Measurements from ENCODE around the gene ITIH3.
A peak's percentile ranks its signal among the peaks of the same experiment; 100 is the strongest.

Gene ITIH3

DNA sequence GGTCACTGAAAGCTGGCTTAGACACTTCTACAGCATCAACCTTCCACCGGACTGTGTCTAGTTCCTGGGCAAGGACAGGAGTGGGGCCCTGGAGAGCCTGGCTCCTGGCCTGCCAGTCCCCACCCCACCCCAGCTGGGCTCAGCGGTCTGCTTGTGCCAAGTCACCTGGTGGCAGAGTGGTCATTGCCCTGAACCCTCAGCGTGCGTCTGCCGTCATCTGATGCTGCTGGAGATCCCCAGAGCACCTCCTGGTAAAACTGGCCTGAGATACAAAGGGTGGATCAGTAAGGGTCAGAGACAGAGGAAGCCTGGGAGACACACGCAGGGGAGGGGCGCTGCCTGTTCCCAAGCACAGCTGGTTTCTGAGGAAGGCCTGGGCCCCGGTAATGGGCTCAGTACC lies 19.2 kb downstream of the ITIH3 start:
- Histone ChIP-seq H3K4me1 (ENCODE audit: control insufficient read depth, insufficient read depth, low read length) (no peaks in the 10 kb centered on the region; the same call in 1 of the 2 replicates), H3K36me3 (ENCODE audit: control insufficient read depth, insufficient read depth, low read length) (no peaks in the 10 kb centered on the region; the same call in 1 of the 2 replicates), H3K27me3 (ENCODE audit: control insufficient read depth, insufficient read depth, low read length) (no peaks in the 10 kb centered on the region), H3K9me3 (ENCODE audit: control insufficient read depth, insufficient read depth, low read length) (no peaks in the 10 kb centered on the region), H3K27ac (ENCODE audit: low read length) (no peak overlapping the region), H3K4me3 (ENCODE audit: low read length) (no peak overlapping the region)
- no peak for DNase-seq (ENCODE audit: low read depth, low spot score)
- no CpG with 5 or more reads among the region's 8 CpGs for WGBS (ENCODE audit: insufficient coverage, insufficient read length)

DNA sequence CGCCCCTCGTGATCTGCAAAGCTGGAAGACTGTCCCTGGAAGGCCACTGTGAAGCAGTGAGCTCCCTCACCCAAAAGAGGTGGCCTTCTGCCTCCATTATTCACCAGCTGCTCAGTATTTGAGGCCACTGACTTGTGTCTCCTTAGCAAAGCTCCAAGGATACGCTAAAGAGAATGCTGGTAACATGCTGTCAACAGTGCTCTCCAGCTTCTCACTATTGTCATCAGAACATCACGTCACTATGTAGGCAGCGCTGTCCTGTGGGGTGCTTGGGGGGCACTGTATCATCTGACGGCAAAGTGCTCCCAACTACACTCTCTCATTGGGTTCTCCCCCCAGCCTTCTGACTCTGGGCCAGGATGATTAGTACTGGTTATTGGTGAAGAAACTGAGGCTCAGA lies 21.6 kb downstream of the ITIH3 start:
- H3K4me3 ChIP-seq (ENCODE audit: low read length), result no peak overlapping the region
- H3K27me3 ChIP-seq (ENCODE audit: control insufficient read depth, insufficient read depth, low read length), result no peaks in the 10 kb centered on the region
- no peaks in the 10 kb centered on the region; the same call in 1 of the 2 replicates for H3K4me1 ChIP-seq (ENCODE audit: control insufficient read depth, insufficient read depth, low read length)
- no peak overlapping the region for H3K27ac ChIP-seq (ENCODE audit: low read length)
- DNase-seq (ENCODE audit: low read depth, low spot score), result no peak
- WGBS (ENCODE audit: insufficient coverage, insufficient read length), result no CpG with 5 or more reads among the region's 6 CpGs
- no peaks in the 10 kb centered on the region for H3K9me3 ChIP-seq (ENCODE audit: control insufficient read depth, insufficient read depth, low read length)
- no peaks in the 10 kb centered on the region; the same call in 1 of the 2 replicates for H3K36me3 ChIP-seq (ENCODE audit: control insufficient read depth, insufficient read depth, low read length)

DNA sequence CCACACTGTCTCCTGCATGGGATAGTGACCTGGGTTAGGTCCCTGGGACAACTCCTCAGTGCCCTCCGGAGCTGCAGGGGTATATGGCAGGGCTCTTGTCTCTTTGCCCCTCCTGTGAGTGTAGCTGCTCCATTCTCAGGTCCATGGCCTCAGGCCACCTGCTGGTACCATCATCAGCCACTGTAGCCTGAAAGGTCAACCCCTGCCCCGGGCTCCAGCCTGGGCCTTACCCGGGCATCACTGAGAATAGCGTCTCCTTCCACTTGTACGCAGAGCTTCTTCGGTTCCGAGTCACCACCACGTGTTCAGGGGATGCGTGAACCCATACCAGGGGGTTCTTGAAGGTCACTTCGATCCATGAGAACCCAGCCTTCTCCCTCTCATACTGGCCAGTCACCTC lies 22.1 kb downstream of the ITIH3 start:
- Histone ChIP-seq H3K27ac (ENCODE audit: low read length) (no peak overlapping the region), H3K9me3 (ENCODE audit: control insufficient read depth, insufficient read depth, low read length) (no peaks in the 10 kb centered on the region), H3K27me3 (ENCODE audit: control insufficient read depth, insufficient read depth, low read length) (no peaks in the 10 kb centered on the region), H3K4me3 (ENCODE audit: low read length) (no peak overlapping the region), H3K4me1 (ENCODE audit: control insufficient read depth, insufficient read depth, low read length) (no peaks in the 10 kb centered on the region), H3K36me3 (ENCODE audit: control insufficient read depth, insufficient read depth, low read length) (no peaks in the 10 kb centered on the region; the same call in 1 of the 2 replicates)
- DNase-seq (ENCODE audit: low read depth, low spot score), result no peak
- no CpG with 5 or more reads among the region's 10 CpGs for WGBS (ENCODE audit: insufficient coverage, insufficient read length)

DNA sequence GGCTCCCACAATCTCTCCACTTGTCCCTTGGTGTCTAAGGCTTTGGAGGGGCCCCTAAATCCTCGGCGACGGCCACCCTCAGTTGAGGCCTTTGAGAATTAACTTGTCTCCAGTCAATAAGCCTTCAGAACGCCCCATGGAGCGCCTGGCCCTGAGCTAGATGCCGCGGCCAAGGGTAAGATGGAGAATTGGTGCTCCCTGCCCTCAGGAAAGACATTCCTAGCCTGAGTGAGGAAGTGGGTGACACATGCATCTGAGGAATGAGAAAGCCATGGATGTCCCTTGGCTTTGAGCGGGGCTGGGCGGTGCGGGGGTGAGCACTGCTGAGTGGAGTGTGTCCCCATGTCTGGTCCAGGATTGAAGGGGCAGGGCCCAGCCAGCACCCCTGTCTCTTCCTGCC lies 22.6 kb downstream of the ITIH3 start:
- WGBS (ENCODE audit: insufficient coverage, insufficient read length), result no CpG with 5 or more reads among the region's 10 CpGs
- H3K4me3 ChIP-seq (ENCODE audit: low read length), result no peak overlapping the region
- no peaks in the 10 kb centered on the region for H3K9me3 ChIP-seq (ENCODE audit: control insufficient read depth, insufficient read depth, low read length)
- H3K4me1 ChIP-seq (ENCODE audit: control insufficient read depth, insufficient read depth, low read length), result no peaks in the 10 kb centered on the region
- DNase-seq (ENCODE audit: low read depth, low spot score), result no peak
- no peaks in the 10 kb centered on the region for H3K27me3 ChIP-seq (ENCODE audit: control insufficient read depth, insufficient read depth, low read length)
- no peaks in the 10 kb centered on the region; the same call in 1 of the 2 replicates for H3K36me3 ChIP-seq (ENCODE audit: control insufficient read depth, insufficient read depth, low read length)
- H3K27ac ChIP-seq (ENCODE audit: low read length), result no peak overlapping the region

DNA sequence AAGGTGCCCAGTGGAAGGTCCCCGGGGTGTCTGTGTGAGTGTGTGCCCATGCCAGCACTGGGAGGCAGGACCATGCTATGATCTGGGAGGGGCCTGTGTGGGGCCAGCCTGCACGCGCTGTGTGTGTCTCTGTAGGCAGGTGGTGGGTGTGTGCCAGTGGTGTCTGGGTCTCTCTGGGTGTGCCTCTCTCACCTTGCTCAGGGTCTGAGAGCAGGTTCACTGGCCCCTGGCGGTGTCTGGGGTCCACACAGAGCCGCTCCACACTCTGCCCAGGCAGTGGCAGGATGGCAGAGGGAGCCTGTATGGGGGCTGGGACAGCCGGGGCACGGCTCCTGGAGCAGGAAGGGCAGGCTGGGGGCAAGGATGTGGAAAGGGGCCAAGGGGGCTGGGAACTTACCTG lies 23.3 kb downstream of the ITIH3 start:
- no peak for DNase-seq (ENCODE audit: low read depth, low spot score)
- no peak overlapping the region for H3K27ac ChIP-seq (ENCODE audit: low read length)
- no CpG with 5 or more reads among the region's 7 CpGs for WGBS (ENCODE audit: insufficient coverage, insufficient read length)
- no peaks in the 10 kb centered on the region for H3K4me1 ChIP-seq (ENCODE audit: control insufficient read depth, insufficient read depth, low read length)
- H3K36me3 ChIP-seq (ENCODE audit: control insufficient read depth, insufficient read depth, low read length), result no peaks in the 10 kb centered on the region; the same call in 1 of the 2 replicates
- no peaks in the 10 kb centered on the region for H3K27me3 ChIP-seq (ENCODE audit: control insufficient read depth, insufficient read depth, low read length)
- no peaks in the 10 kb centered on the region for H3K9me3 ChIP-seq (ENCODE audit: control insufficient read depth, insufficient read depth, low read length)
- H3K4me3 ChIP-seq (ENCODE audit: low read length), result no peak overlapping the region

DNA sequence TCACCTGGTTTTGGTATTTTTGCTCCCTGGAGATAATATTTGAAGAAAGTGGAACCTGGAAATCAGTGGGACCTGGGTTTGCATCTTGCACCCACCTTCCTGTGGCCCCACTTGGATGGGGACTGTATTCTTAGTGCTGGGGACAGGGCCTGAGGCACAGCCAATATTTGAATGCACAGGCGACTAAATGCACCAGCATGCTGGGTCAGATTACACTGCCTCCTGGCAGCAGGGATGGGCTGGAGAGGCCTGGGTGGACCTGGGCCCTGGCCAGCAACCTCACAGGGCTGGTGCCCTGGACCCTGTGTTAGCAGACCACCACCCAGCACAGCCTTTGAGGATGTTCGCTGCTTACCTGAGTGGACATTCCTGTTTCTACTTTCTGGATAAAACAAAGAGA lies 25.3 kb downstream of the ITIH3 start:
- Histone ChIP-seq H3K4me3 (ENCODE audit: low read length) (no peak overlapping the region), H3K36me3 (ENCODE audit: control insufficient read depth, insufficient read depth, low read length) (no peaks in the 10 kb centered on the region; the same call in 1 of the 2 replicates), H3K27me3 (ENCODE audit: control insufficient read depth, insufficient read depth, low read length) (no peaks in the 10 kb centered on the region), H3K27ac (ENCODE audit: low read length) (no peak overlapping the region), H3K4me1 (ENCODE audit: control insufficient read depth, insufficient read depth, low read length) (no peaks in the 10 kb centered on the region), H3K9me3 (ENCODE audit: control insufficient read depth, insufficient read depth, low read length) (no peaks in the 10 kb centered on the region)
- no peak for DNase-seq (ENCODE audit: low read depth, low spot score)
- WGBS (ENCODE audit: insufficient coverage, insufficient read length), result no CpG with 5 or more reads among the region's 2 CpGs

DNA sequence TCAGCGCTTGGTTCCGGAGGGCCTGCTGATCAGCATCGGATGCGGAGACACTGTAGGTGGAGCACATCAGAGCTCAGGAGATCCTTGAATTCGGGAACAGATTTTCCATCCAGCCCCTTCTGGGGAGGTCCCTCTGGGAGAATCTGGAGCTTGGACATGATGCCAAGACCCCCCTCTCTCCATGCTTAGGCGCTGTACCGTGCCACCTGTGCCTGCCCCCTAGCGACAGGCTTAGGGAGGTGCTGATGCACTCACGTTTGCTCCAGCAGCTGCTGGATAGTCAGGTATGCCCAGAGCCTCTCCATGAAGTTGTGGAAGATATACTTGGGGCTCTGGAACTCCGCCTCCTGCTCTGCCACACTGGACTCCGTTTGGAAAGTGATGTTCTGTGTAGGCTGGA lies 26.1 kb downstream of the ITIH3 start:
- H3K9me3 ChIP-seq (ENCODE audit: control insufficient read depth, insufficient read depth, low read length), result no peaks in the 10 kb centered on the region
- DNase-seq (ENCODE audit: low read depth, low spot score), result peak; percentile 33
- no peaks in the 10 kb centered on the region for H3K27me3 ChIP-seq (ENCODE audit: control insufficient read depth, insufficient read depth, low read length)
- H3K36me3 ChIP-seq (ENCODE audit: control insufficient read depth, insufficient read depth, low read length), result no peaks in the 10 kb centered on the region; the same call in 1 of the 2 replicates
- H3K4me3 ChIP-seq (ENCODE audit: low read length), result no peak overlapping the region
- no peak overlapping the region for H3K27ac ChIP-seq (ENCODE audit: low read length)
- no peaks in the 10 kb centered on the region for H3K4me1 ChIP-seq (ENCODE audit: control insufficient read depth, insufficient read depth, low read length)
- no CpG with 5 or more reads among the region's 11 CpGs for WGBS (ENCODE audit: insufficient coverage, insufficient read length)

DNA sequence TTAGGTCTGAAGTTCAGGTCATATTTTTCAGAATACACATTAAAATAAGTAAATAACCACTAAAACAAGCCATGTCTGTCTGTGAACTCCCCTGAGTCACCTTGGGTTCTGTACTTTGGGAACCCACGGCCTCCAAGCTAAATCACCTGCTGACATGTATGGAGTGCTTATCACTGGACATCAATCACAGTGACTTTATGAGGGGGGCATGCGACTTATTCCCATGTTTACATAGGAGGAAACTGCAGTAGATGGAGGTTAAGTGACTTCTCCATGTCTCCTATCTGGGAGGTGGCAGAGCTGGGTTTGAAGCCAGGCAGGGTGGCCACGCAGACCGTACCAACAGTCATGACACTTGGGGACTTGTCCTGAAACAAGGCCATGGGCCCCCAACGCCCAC lies 27.8 kb downstream of the ITIH3 start:
- H3K4me1 ChIP-seq (ENCODE audit: control insufficient read depth, insufficient read depth, low read length), result no peaks in the 10 kb centered on the region
- H3K4me3 ChIP-seq (ENCODE audit: low read length), result no peak overlapping the region
- H3K9me3 ChIP-seq (ENCODE audit: control insufficient read depth, insufficient read depth, low read length), result no peaks in the 10 kb centered on the region
- no peaks in the 10 kb centered on the region; the same call in 1 of the 2 replicates for H3K36me3 ChIP-seq (ENCODE audit: control insufficient read depth, insufficient read depth, low read length)
- no peak overlapping the region for H3K27ac ChIP-seq (ENCODE audit: low read length)
- DNase-seq (ENCODE audit: low read depth, low spot score), result no peak
- no peaks in the 10 kb centered on the region for H3K27me3 ChIP-seq (ENCODE audit: control insufficient read depth, insufficient read depth, low read length)
- WGBS (ENCODE audit: insufficient coverage, insufficient read length), result no CpG with 5 or more reads among the region's 5 CpGs

DNA sequence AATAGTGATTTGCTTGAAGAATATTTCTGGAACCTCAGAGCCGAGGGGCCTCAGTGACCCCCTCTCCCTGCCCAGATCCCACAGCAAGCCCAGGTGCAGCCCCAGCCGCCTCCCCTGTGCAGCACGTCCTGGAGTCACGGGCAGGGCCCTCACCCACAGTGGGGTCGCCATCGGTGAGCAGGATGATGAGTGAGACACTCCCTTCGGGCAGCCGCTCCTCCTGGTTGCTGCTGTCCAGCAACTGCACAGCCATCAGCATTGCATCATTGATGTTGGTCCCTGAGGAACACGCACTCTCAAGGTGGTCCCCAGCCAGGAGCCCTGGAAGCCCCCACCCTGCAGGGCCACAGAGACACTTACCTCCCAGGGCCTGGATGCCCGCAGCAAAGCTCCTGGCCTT lies 29.4 kb downstream of the ITIH3 start:
- no peak for DNase-seq (ENCODE audit: low read depth, low spot score)
- WGBS (ENCODE audit: insufficient coverage, insufficient read length), result no CpG with 5 or more reads among the region's 10 CpGs
- Histone ChIP-seq H3K4me3 (ENCODE audit: low read length) (no peak overlapping the region), H3K27me3 (ENCODE audit: control insufficient read depth, insufficient read depth, low read length) (no peaks in the 10 kb centered on the region), H3K36me3 (ENCODE audit: control insufficient read depth, insufficient read depth, low read length) (no peaks in the 10 kb centered on the region), H3K4me1 (ENCODE audit: control insufficient read depth, insufficient read depth, low read length) (no peaks in the 10 kb centered on the region), H3K9me3 (ENCODE audit: control insufficient read depth, insufficient read depth, low read length) (no peaks in the 10 kb centered on the region), H3K27ac (ENCODE audit: low read length) (no peak overlapping the region)

DNA sequence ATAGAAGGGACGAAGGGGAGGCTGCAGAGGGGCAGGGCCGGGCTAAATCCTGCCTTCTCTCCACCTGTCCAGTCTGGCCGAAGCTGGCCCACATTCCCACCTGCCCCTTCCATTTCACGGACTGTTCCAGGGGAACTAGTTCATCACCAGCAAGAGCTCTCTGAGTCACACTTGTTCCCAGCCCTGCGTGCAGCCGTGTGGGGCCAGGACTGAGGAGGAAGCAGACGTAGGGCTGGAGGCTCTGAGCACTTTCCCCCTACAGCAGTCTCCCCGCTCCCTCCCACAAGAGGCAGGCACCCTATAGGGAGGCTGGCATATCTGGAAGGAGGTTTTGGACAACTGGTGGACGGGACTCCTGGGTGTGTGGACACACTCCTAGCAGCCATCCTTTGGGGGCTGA lies 32.8 kb downstream of the ITIH3 start:
- Histone ChIP-seq H3K27ac (ENCODE audit: low read length) (no peak overlapping the region), H3K4me1 (ENCODE audit: control insufficient read depth, insufficient read depth, low read length) (no peaks in the 10 kb centered on the region)

DNA sequence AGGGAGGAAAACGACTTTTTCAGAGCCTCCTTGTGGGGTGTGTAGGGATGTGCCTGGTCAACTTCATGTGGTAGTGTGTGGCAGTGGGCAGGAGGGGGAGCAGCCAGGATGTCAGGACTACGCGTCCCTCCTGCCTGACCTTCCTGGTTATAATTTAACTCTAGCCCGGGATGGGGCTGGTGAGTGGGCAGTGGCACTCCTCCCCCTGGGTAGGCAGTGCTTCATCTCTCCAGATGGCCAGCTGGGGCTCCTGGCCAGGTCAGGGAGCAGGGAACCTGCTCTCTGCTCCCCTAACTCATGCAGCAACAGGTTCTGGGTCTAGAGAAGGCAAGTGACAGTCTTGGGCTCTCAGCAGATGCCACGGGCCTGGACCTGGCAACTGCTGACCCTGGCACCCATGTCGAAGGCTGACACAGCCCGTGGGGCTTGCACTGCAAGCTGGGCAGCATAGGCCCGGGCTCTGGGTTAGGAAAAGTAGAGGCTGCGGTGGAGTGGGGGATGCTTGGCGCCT lies 33.3 kb downstream of the ITIH3 start:
- Histone ChIP-seq H3K36me3 (ENCODE audit: control insufficient read depth, insufficient read depth, low read length) (no peaks in the 10 kb centered on the region), H3K27me3 (ENCODE audit: control insufficient read depth, insufficient read depth, low read length) (no peaks in the 10 kb centered on the region), H3K9me3 (ENCODE audit: control insufficient read depth, insufficient read depth, low read length) (no peaks in the 10 kb centered on the region), H3K4me3 (ENCODE audit: low read length) (no peak overlapping the region), H3K27ac (ENCODE audit: low read length) (no peak overlapping the region), H3K4me1 (ENCODE audit: control insufficient read depth, insufficient read depth, low read length) (no peaks in the 10 kb centered on the region)
- WGBS (ENCODE audit: insufficient coverage, insufficient read length), result no CpG with 5 or more reads among the region's 10 CpGs
- DNase-seq (ENCODE audit: low read depth, low spot score), result no peak

More for the DNA sequence above, 32.8 kb downstream of the ITIH3 start:
- WGBS (ENCODE audit: insufficient coverage, insufficient read length), result no CpG with 5 or more reads among the region's 9 CpGs
- Histone ChIP-seq H3K36me3 (ENCODE audit: control insufficient read depth, insufficient read depth, low read length) (no peaks in the 10 kb centered on the region), H3K9me3 (ENCODE audit: control insufficient read depth, insufficient read depth, low read length) (no peaks in the 10 kb centered on the region), H3K4me3 (ENCODE audit: low read length) (no peak overlapping the region), H3K27me3 (ENCODE audit: control insufficient read depth, insufficient read depth, low read length) (no peaks in the 10 kb centered on the region)
- DNase-seq (ENCODE audit: low read depth, low spot score), result no peak
